GM21529 (cell line): ENCODE measurements around the gene ABCA13.

Experiments
- ATAC-seq: cut with Tn5 transposase; IDR thresholded peaks from one replicate; pipeline ENCODE4 v1.9.1; 2021; ENCODE audit not compliant: unreplicated experiment

Gene ABCA13

GRCh38 chr7:48242846-48243245 lies 71.6 kb downstream of the ABCA13 start:
- no peak for ATAC-seq

- no peak for ATAC-seq
Observed at GRCh38 chr7:48244864-48245271, 73.6 kb downstream of the ABCA13 start.

- peak; percentile 80 for ATAC-seq
Observed at GRCh38 chr7:48245751-48246472, 74.7 kb downstream of the ABCA13 start.

- ATAC-seq, result no peak
Observed at GRCh38 chr7:48249166-48249565, 77.9 kb downstream of the ABCA13 start.

- no peak for ATAC-seq
Observed at GRCh38 chr7:48250441-48250951, 79.2 kb downstream of the ABCA13 start.

- peak; percentile 93 for ATAC-seq
Observed at GRCh38 chr7:48251766-48252165, 80.5 kb downstream of the ABCA13 start.

- ATAC-seq, result no peak
Observed at GRCh38 chr7:48252995-48253394, 81.7 kb downstream of the ABCA13 start.

- ATAC-seq, result no peak
Observed at GRCh38 chr7:48255046-48255445, 83.8 kb downstream of the ABCA13 start.

- ATAC-seq, result no peak
Observed at GRCh38 chr7:48259463-48260280, 88.4 kb downstream of the ABCA13 start.

GRCh38 chr7:48261696-48262095 lies 90.4 kb downstream of the ABCA13 start:
- no peak for ATAC-seq

GRCh38 chr7:48262606-48263310 lies 91.5 kb downstream of the ABCA13 start:
- no peak for ATAC-seq

- no peak for ATAC-seq
Observed at GRCh38 chr7:48263311-48263650, 92.0 kb downstream of the ABCA13 start.

- no peak for ATAC-seq
Observed at GRCh38 chr7:48269066-48269465, 97.8 kb downstream of the ABCA13 start.

GRCh38 chr7:48274662-48275061 lies 103.4 kb downstream of the ABCA13 start:
- no peak for ATAC-seq

GRCh38 chr7:48279420-48279819 lies 108.2 kb downstream of the ABCA13 start:
- no peak for ATAC-seq

- no peak for ATAC-seq
Observed at GRCh38 chr7:48280100-48280499, 108.8 kb downstream of the ABCA13 start.

GRCh38 chr7:48285373-48285772 lies 114.1 kb downstream of the ABCA13 start:
- no peak for ATAC-seq

- no peak for ATAC-seq
Observed at GRCh38 chr7:48286836-48287235, 115.6 kb downstream of the ABCA13 start.

- ATAC-seq, result no peak
Observed at GRCh38 chr7:48289656-48290055, 118.4 kb downstream of the ABCA13 start.

- no peak for ATAC-seq
Observed at GRCh38 chr7:48292949-48293348, 121.7 kb downstream of the ABCA13 start.

GRCh38 chr7:48295296-48295971 lies 124.2 kb downstream of the ABCA13 start:
- ATAC-seq, result no peak
